Left lobe of liver (tissue), 2 donors: ENCODE data around the gene TMED10. TPM values are rescaled to one million over a fixed set of nuclear protein-coding genes. Genes with fewer than 3 reads are reported as not detected.
A peak's percentile ranks its signal among the peaks of the same experiment; 100 is the strongest.
"Not testable (repeated sequence)": the region's sequence is repeated elsewhere in the genome, so short reads cannot be mapped to it uniquely, and the experiment has no call there.

ENCODE experiments used
- ATAC-seq: fragments of 200-7000 bp; cut with Tn5 transposase; one replicate; pipeline ENCODE4 v1.9.1; 2020; ENCODE audit warnings: mild to moderate bottlenecking, moderate library complexity
- DNase-seq: peaks from one replicate; pipeline ENCODE4 v3.0.0-alpha.2; 2020; ENCODE audit warnings: low spot score
- total RNA-seq: library from RNA; stranded (reverse); gene quantifications from one replicate; pipeline ENCODE4 v1.2.1, GENCODE V29; 2021
- donor health status: DM: no; HTN: no; CAD: no; lungs with moderate emphysema.
- donor health status: DM: no; HTN: yes; CAD: no.

Gene TMED10
- total RNA-seq, 1 donor from 2014 or later: 275 TPM

GRCh38 chr14:75196064-75196463 lies 19.7 kb upstream of the TMED10 start:
- ATAC-seq (no peak), DNase-seq (no peak)

GRCh38 chr14:75191100-75191499 lies 14.7 kb upstream of the TMED10 start:
- DNase-seq: no peak

GRCh38 chr14:75190023-75190422 lies 13.6 kb upstream of the TMED10 start:
- DNase-seq: no peak
- ATAC-seq: no peak

More at GRCh38 chr14:75191100-75191499, 14.7 kb upstream of the TMED10 start:
- ATAC-seq: no peak

GRCh38 chr14:75188520-75189268 lies 12.3 kb upstream of the TMED10 start:
- no peak for DNase-seq
- ATAC-seq: peak; percentile 81

GRCh38 chr14:75188086-75188485 lies 11.7 kb upstream of the TMED10 start:
- no peak for ATAC-seq
- no peak for DNase-seq

- DNase-seq (no peak), ATAC-seq (no peak)
These were observed 10.5 kb upstream of the TMED10 start for GRCh38 chr14:75186953-75187352.

- DNase-seq: no peak
- ATAC-seq: no peak
These were observed 9.0 kb upstream of the TMED10 start for GRCh38 chr14:75185251-75186040.

GRCh38 chr14:75184492-75184891 lies 8.1 kb upstream of the TMED10 start:
- DNase-seq: no peak
- no peak for ATAC-seq

GRCh38 chr14:75184039-75184438 lies 7.6 kb upstream of the TMED10 start:
- ATAC-seq (no peak), DNase-seq (no peak)

- no peak for ATAC-seq
- no peak for DNase-seq
These were observed 6.8 kb upstream of the TMED10 start for GRCh38 chr14:75183225-75183624.

GRCh38 chr14:75182821-75183220 lies 6.4 kb upstream of the TMED10 start:
- DNase-seq (no peak), ATAC-seq (peak; percentile 29)

GRCh38 chr14:75182163-75182562 lies 5.8 kb upstream of the TMED10 start:
- ATAC-seq, DNase-seq: not testable (repeated sequence)

GRCh38 chr14:75181293-75182062 lies 5.1 kb upstream of the TMED10 start:
- ATAC-seq (no peak), DNase-seq (no peak)

- DNase-seq: no peak
- no peak for ATAC-seq
These were observed 703 bp downstream of the TMED10 start for GRCh38 chr14:75175677-75176141.

GRCh38 chr14:75174066-75174465 lies 2.3 kb downstream of the TMED10 start:
- no peak for ATAC-seq
- DNase-seq: no peak

- DNase-seq: no peak
- no peak for ATAC-seq
These were observed 5.6 kb downstream of the TMED10 start for GRCh38 chr14:75170772-75171171.

GRCh38 chr14:75168586-75169335 lies 7.7 kb downstream of the TMED10 start:
- DNase-seq (no peak), ATAC-seq (no peak)

- ATAC-seq (no peak), DNase-seq (no peak)
These were observed 9.1 kb downstream of the TMED10 start for GRCh38 chr14:75167325-75167724.

GRCh38 chr14:75165586-75166391 lies 10.6 kb downstream of the TMED10 start:
- no peak for DNase-seq
- no peak for ATAC-seq

GRCh38 chr14:75164809-75165208 lies 11.6 kb downstream of the TMED10 start:
- DNase-seq (no peak), ATAC-seq (no peak)
